OCI-LY1 (cell line): ENCODE results near the gene SUV39H2.
"Not testable (repeated sequence)": the region's sequence is repeated elsewhere in the genome, so short reads cannot be mapped to it uniquely, and the experiment has no call there.

Source experiments
- H2AFZ ChIP-seq: fragments of 200-600 bp; sonication (generic), shearing (Covaris generic); 2 replicates; pipeline ENCODE4 v1.6.0; 2014; ENCODE audit warnings: antibody characterized with exemption, mild to moderate bottlenecking, low read length
- H3F3A ChIP-seq: fragments of 200-600 bp; sonication (generic), shearing (Covaris generic); 2 replicates; pipeline ENCODE4 v1.6.0; 2014; ENCODE audit warnings: mild to moderate bottlenecking, antibody characterized with exemption, low read length, moderate library complexity; ENCODE audit not compliant: insufficient read depth
- H3K27ac ChIP-seq: fragments of 200-600 bp; sonication (generic); 2 replicates; pipeline ENCODE4 v1.5.1; 2014; ENCODE audit warnings: low read length, mixed run types, mild to moderate bottlenecking, low read depth; ENCODE audit not compliant: poor library complexity, severe bottlenecking
- H3K27me3 ChIP-seq: fragments of 200-600 bp; sonication (generic); 2 replicates; pipeline ENCODE4 v1.6.0; 2014; ENCODE audit warnings: antibody characterized with exemption, mild to moderate bottlenecking, low read length, moderate library complexity; ENCODE audit not compliant: insufficient read depth
- H3K36me3 ChIP-seq: fragments of 200-600 bp; sonication (generic); 2 replicates; pipeline ENCODE4 v1.6.1; 2014; ENCODE audit warnings: mild to moderate bottlenecking, antibody characterized with exemption, low read length, moderate library complexity, mixed read lengths; ENCODE audit not compliant: insufficient read depth
- H3K4me1 ChIP-seq: fragments of 200-600 bp; sonication (generic); 2 replicates; pipeline ENCODE4 v1.5.1; 2014; ENCODE audit warnings: mild to moderate bottlenecking, low read length, moderate library complexity; ENCODE audit not compliant: insufficient read depth, severe bottlenecking
- H3K4me2 ChIP-seq: fragments of 200-600 bp; sonication (generic), shearing (Covaris generic); 2 replicates; pipeline ENCODE4 v1.6.1; 2014; ENCODE audit warnings: low read length
- H3K4me3 ChIP-seq: fragments of 200-600 bp; sonication (generic); 2 replicates; pipeline ENCODE4 v1.5.1; 2014; ENCODE audit warnings: low read length, low read depth, mild to moderate bottlenecking, mixed read lengths; ENCODE audit not compliant: poor library complexity, severe bottlenecking
- H3K79me2 ChIP-seq: fragments of 200-600 bp; shearing (Covaris generic); 2 replicates; pipeline ENCODE4 v1.6.1; 2016; ENCODE audit warnings: mixed run types, low read length, mixed read lengths; ENCODE audit not compliant: insufficient read depth
- H3K9ac ChIP-seq: fragments of 200-600 bp; sonication (generic), shearing (Covaris generic); 2 replicates; pipeline ENCODE4 v1.6.1; 2014; ENCODE audit warnings: mild to moderate bottlenecking, low read length, mixed read lengths
- H3K9me2 ChIP-seq: fragments of 200-600 bp; sonication (generic), shearing (Covaris generic); 2 replicates; pipeline ENCODE4 v1.6.1; 2014; ENCODE audit warnings: low read depth, mild to moderate bottlenecking, low read length, mixed read lengths
- H3K9me3 ChIP-seq: fragments of 200-600 bp; shearing (Covaris generic); 2 replicates; pipeline ENCODE4 v1.6.1; 2014; ENCODE audit warnings: low read length, mixed read lengths
- H4K20me1 ChIP-seq: fragments of 200-600 bp; sonication (generic), shearing (Covaris generic); 2 replicates; pipeline ENCODE4 v1.6.0; 2016; ENCODE audit warnings: mild to moderate bottlenecking, low read length; ENCODE audit not compliant: insufficient read depth
- EZH2 ChIP-seq: fragments of 200-600 bp; sonication (generic), shearing (Covaris generic); IDR thresholded peaks from 2 replicates; pipeline ENCODE4 v1.8.0; 2017; ENCODE audit warnings: borderline replicate concordance, mixed run types, mild to moderate bottlenecking, antibody characterized with exemption, low read length, moderate library complexity, mixed read lengths
- TF ChIP-seq, protein P1 (sequence below): fragments of 200-600 bp; sonication (generic), shearing (Covaris generic); IDR thresholded peaks from 2 replicates; pipeline ENCODE4 v1.5.1; 2017; ENCODE audit warnings: mild to moderate bottlenecking, antibody characterized with exemption, low read length, moderate library complexity, mixed read lengths

SUV39H2 gene

DNA sequence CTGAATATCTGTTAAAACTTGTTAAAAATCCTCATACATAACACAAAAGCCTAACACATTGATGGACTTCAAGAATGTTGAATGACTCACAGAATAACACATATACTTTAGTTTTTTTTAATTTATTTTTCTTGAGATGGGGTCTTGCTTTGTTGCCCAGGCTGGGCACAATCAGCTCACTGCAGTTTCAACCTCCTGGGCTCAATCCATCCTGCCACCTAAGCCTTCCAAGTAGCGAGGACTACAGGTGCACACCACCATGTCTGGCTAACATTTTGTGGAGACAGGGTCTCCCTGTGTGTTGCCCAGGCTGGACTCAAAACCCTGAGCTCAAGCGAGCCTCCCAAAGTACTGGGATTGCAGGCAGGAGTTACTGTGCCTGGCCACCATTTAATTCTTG, 28.1 kb downstream of the SUV39H2 start:
- no peaks in the 10 kb centered on the region for H3K79me2 ChIP-seq
- peaks cover 94% of the 10 kb centered on the region for H3K36me3 ChIP-seq
- TF ChIP-seq EZH2, result no peak
- TF ChIP-seq, protein P1, sequence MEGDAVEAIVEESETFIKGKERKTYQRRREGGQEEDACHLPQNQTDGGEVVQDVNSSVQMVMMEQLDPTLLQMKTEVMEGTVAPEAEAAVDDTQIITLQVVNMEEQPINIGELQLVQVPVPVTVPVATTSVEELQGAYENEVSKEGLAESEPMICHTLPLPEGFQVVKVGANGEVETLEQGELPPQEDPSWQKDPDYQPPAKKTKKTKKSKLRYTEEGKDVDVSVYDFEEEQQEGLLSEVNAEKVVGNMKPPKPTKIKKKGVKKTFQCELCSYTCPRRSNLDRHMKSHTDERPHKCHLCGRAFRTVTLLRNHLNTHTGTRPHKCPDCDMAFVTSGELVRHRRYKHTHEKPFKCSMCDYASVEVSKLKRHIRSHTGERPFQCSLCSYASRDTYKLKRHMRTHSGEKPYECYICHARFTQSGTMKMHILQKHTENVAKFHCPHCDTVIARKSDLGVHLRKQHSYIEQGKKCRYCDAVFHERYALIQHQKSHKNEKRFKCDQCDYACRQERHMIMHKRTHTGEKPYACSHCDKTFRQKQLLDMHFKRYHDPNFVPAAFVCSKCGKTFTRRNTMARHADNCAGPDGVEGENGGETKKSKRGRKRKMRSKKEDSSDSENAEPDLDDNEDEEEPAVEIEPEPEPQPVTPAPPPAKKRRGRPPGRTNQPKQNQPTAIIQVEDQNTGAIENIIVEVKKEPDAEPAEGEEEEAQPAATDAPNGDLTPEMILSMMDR, result no peak
- H3K9me3 ChIP-seq, result peaks cover 10% of the 10 kb centered on the region
- no peaks in the 10 kb centered on the region for H4K20me1 ChIP-seq
- H3K4me3 ChIP-seq, result no peak overlapping the region
- no peak overlapping the region for H3K4me2 ChIP-seq
- no peak overlapping the region for H3K27ac ChIP-seq
- no peaks in the 10 kb centered on the region for H3K4me1 ChIP-seq
- H2AFZ ChIP-seq, result no peak overlapping the region
- no peak overlapping the region for H3K9ac ChIP-seq
- peaks cover 6% of the 10 kb centered on the region; the same call in 1 of the 2 replicates for H3F3A ChIP-seq
- H3K9me2 ChIP-seq, result no peaks in the 10 kb centered on the region
- H3K27me3 ChIP-seq, result no peaks in the 10 kb centered on the region

GRCh38 chr10:14907591-14907990, 28.9 kb downstream of the SUV39H2 start:
- not testable (repeated sequence) for H2AFZ ChIP-seq, H3K9me2 ChIP-seq, H3K79me2 ChIP-seq, H3K4me3 ChIP-seq, H3K27me3 ChIP-seq, H4K20me1 ChIP-seq, H3K9ac ChIP-seq, H3F3A ChIP-seq, H3K27ac ChIP-seq, H3K4me1 ChIP-seq, H3K4me2 ChIP-seq
- Histone ChIP-seq H3K9me3 (peaks cover 12% of the 10 kb centered on the region), H3K36me3 (peaks cover 94% of the 10 kb centered on the region)

- H3K27me3 ChIP-seq, result no peaks in the 10 kb centered on the region
- H4K20me1 ChIP-seq, result no peaks in the 10 kb centered on the region
- no peaks in the 10 kb centered on the region for H3K9me2 ChIP-seq
- TF ChIP-seq, protein P1, result no peak
- TF ChIP-seq EZH2, result no peak
- H2AFZ ChIP-seq, result no peak overlapping the region
- no peak overlapping the region for H3K4me2 ChIP-seq
- H3K4me1 ChIP-seq, result no peaks in the 10 kb centered on the region
- no peaks in the 10 kb centered on the region for H3K79me2 ChIP-seq
- H3F3A ChIP-seq, result 0 out of 2 replicates have a peak, but pooled peaks cover 6% of the 10 kb centered on the region
- H3K9me3 ChIP-seq, result peaks cover 12% of the 10 kb centered on the region
- no peak overlapping the region for H3K9ac ChIP-seq
- H3K36me3 ChIP-seq, result peaks cover 98% of the 10 kb centered on the region
- H3K4me3 ChIP-seq, result no peak overlapping the region
- no peak overlapping the region for H3K27ac ChIP-seq
Measured at GRCh38 chr10:14909101-14909500, 30.4 kb downstream of the SUV39H2 start.

DNA sequence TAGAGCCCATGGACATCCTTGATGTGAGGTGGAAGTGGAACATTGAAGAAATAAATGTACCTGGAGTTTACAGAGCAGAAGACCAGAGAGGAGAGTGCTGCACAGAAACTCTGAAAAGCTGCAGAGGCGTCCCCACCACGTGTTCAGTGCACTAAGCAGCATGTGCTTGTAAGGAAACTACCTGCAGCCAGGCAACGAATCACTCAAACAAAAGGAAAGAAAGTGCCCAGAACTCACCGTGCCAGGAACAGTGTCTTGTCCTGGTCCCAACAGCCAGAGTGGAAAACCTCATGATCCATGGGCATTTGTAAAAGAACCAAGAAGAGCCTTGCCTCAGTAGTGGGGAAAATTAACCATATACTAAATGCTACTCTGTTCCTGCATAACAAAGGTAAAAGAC, 32.3 kb downstream of the SUV39H2 start:
- no peak overlapping the region for H3K27ac ChIP-seq
- H3F3A ChIP-seq, result no peaks in the 10 kb centered on the region
- TF ChIP-seq EZH2, result no peak
- TF ChIP-seq, protein P1, result no peak
- H2AFZ ChIP-seq, result no peak overlapping the region
- H3K9me2 ChIP-seq, result no peaks in the 10 kb centered on the region
- no peak overlapping the region for H3K4me3 ChIP-seq
- peaks cover 100% of the 10 kb centered on the region for H3K36me3 ChIP-seq
- peaks cover 16% of the 10 kb centered on the region for H3K9me3 ChIP-seq
- H3K4me2 ChIP-seq, result no peak overlapping the region
- H3K9ac ChIP-seq, result no peak overlapping the region
- no peaks in the 10 kb centered on the region for H4K20me1 ChIP-seq
- H3K79me2 ChIP-seq, result 0 out of 2 replicates have a peak, but pooled peaks cover 5% of the 10 kb centered on the region
- H3K4me1 ChIP-seq, result no peaks in the 10 kb centered on the region
- H3K27me3 ChIP-seq, result no peaks in the 10 kb centered on the region
